Measurements from ENCODE around the gene NDUFA12.

DNA sequence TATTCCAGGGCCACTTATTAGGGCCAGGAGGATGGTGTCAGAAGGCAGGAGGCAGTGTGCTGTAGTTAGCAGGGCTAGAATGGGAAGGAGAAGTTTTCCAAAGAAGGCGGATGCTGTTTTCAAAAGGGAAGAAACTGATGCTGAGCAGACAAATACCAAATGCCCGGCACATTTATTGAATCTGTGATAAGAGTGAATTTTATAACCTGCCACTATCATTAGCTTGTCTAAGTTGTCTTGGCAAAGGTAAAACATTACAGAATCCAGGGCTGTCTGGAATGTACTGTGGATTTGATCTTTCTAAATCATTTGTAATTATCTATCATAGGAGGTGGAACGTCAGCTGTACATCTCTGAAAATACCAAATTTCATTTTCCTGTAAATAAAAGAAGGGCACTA lies 40.8 kb downstream of the NDUFA12 start:
- TF ChIP-seq, protein P1, sequence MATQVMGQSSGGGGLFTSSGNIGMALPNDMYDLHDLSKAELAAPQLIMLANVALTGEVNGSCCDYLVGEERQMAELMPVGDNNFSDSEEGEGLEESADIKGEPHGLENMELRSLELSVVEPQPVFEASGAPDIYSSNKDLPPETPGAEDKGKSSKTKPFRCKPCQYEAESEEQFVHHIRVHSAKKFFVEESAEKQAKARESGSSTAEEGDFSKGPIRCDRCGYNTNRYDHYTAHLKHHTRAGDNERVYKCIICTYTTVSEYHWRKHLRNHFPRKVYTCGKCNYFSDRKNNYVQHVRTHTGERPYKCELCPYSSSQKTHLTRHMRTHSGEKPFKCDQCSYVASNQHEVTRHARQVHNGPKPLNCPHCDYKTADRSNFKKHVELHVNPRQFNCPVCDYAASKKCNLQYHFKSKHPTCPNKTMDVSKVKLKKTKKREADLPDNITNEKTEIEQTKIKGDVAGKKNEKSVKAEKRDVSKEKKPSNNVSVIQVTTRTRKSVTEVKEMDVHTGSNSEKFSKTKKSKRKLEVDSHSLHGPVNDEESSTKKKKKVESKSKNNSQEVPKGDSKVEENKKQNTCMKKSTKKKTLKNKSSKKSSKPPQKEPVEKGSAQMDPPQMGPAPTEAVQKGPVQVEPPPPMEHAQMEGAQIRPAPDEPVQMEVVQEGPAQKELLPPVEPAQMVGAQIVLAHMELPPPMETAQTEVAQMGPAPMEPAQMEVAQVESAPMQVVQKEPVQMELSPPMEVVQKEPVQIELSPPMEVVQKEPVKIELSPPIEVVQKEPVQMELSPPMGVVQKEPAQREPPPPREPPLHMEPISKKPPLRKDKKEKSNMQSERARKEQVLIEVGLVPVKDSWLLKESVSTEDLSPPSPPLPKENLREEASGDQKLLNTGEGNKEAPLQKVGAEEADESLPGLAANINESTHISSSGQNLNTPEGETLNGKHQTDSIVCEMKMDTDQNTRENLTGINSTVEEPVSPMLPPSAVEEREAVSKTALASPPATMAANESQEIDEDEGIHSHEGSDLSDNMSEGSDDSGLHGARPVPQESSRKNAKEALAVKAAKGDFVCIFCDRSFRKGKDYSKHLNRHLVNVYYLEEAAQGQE (IDR thresholded peaks at IDR 0.05; ENCODE audit: low read depth): no peak
- TF ChIP-seq CREB1 (IDR thresholded peaks at IDR 0.05; ENCODE audit: low read depth) (no peak), ZBTB7A (IDR thresholded peaks at IDR 0.05; ENCODE audit: low read depth) (no peak), RAD21 (IDR thresholded peaks at IDR 0.05; ENCODE audit: low read depth) (no peak), CEBPB (IDR thresholded peaks at IDR 0.05) (no peak), TCF12 (IDR thresholded peaks at IDR 0.05; ENCODE audit: low read depth) (no peak), EP300 (IDR thresholded peaks at IDR 0.05; ENCODE audit: borderline replicate concordance) (no peak), NFIC (IDR thresholded peaks at IDR 0.05) (no peak), TEAD4 (IDR thresholded peaks at IDR 0.05) (no peak), TAF1 (IDR thresholded peaks at IDR 0.05; ENCODE audit: low read depth) (no peak), YY1 (IDR thresholded peaks at IDR 0.05; ENCODE audit: low read depth) (no peak)
- TF ChIP-seq, protein P2, sequence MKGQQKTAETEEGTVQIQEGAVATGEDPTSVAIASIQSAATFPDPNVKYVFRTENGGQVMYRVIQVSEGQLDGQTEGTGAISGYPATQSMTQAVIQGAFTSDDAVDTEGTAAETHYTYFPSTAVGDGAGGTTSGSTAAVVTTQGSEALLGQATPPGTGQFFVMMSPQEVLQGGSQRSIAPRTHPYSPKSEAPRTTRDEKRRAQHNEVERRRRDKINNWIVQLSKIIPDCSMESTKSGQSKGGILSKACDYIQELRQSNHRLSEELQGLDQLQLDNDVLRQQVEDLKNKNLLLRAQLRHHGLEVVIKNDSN (IDR thresholded peaks at IDR 0.05): no peak
- TF ChIP-seq, protein P3, sequence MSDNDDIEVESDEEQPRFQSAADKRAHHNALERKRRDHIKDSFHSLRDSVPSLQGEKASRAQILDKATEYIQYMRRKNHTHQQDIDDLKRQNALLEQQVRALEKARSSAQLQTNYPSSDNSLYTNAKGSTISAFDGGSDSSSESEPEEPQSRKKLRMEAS (IDR thresholded peaks at IDR 0.05): no peak

Measured in Ishikawa (cell line).